HG02938 (cell line): ENCODE data around the gene YIPF5.
A peak's percentile ranks its signal among the peaks of the same experiment; 100 is the strongest.

ENCODE experiments used
- ATAC-seq: cut with Tn5 transposase; IDR thresholded peaks from one replicate; pipeline ENCODE4 v1.9.1; 2021; ENCODE audit warnings: mild to moderate bottlenecking, moderate library complexity; ENCODE audit not compliant: unreplicated experiment

The YIPF5 gene

GRCh38 chr5:144170276-144171024 lies at the start of gene YIPF5, which contains the start of gene KCTD16:
Gene YIPF5, minus strand, starts transcription at chr5:144170659. Its CDS starts 704 bp downstream, at chr5:144169955.
Gene KCTD16, plus strand, starts transcription at chr5:144170873.
- ATAC-seq: peak; percentile 99

DNA sequence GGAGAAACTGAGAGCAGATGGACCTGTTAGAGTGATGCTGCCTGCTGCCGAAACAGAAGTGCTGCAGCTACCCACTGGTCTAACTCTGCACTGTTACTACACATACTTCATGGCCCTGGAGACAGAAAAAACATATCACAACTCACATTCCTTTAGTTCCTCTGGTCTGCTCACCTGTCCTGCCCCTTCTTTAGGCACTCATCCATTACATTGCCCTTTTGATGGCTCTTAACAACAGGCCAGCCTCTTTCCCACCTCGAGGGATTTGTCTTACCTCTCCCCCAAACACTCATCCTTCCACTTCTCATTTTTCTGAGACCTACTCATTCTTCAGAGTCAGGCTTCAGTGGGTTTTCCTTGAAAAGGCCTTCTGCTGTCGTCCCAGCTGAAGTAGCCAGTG lies 49.4 kb upstream of the YIPF5 start:
- no peak for ATAC-seq

DNA sequence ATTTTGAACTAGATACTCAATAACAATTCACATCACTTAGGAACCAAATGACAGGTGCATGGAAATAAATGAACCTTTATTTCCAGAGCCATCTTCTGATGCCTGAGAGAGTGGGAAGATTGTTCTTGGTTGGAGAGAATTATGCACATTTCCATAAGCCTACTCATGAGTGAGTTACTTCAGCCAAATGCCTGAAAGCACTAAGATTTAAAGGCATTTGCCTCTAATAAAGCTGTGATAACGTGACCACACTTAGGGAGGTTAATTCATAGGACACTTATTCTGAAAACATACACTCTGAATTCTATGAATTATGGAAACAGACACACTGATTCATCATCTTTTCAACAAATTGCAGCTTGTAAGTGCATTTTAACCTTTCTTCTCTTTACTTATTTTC lies 40.2 kb upstream of the YIPF5 start:
- no peak for ATAC-seq

- ATAC-seq: no peak
Measured at GRCh38 chr5:144209361-144209760, 38.9 kb upstream of the YIPF5 start.

- ATAC-seq: no peak
Measured at GRCh38 chr5:144207875-144208444, 37.5 kb upstream of the YIPF5 start.

GRCh38 chr5:144206141-144206540 lies 35.7 kb upstream of the YIPF5 start:
- no peak for ATAC-seq

DNA sequence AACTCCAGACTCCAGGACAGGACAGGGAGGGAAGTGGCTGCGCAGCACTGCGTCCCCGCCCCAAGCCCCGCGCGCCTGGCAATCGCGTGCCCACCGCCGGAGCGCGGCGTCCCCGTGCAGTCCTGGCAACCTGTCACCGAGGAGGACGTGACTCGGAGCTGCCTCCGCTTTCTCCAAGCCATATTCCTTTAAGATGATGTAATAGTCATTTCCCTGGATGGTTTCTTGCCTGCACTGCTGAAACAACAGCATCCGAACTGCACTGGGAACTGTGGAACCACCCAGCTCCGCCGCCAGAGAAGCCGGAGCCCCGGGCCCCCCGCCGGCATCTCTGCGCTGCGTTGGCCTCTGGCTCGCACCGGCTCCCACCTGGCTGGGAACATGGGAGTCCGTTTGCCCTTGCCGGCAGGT lies 34.7 kb upstream of the YIPF5 start:
- no peak for ATAC-seq

DNA sequence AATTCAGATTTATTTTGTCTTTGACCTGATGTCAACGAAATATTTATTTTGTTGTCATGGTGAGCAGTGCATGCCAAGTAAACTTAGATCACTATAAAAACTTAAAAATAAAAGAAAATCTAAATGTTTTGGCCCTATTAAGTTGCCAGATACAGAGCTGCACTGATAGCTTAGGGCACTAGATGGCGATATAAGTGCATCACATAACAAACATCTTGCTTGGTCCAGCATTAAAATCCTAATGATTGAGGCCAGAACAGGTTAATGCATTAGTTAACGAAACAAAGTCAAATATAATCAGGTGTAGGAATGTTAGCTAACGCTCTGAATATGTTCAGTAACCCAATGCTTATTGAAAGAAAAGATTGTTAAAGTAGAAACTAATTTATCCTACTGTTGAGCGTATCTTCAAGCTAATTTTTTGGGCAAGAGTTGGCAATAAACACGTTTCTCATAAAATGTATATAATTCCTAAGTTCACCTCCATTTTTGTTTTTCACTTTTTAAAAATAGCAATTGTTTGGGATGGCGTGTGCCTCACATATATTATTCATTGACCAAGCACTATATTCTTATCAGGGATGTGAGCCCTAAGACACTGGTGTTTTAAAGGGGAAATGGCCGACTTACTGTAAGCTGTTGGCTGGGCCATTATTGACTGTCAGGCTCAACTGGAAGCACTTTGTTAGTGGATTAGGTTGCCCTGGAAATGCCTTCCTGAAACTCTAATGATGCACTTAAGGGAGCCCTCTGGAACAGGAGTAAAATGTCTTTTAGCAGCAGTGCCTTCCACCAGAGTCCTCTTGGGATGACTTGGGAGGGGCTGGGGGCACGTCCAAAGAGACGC lies 33.5 kb upstream of the YIPF5 start:
- peak; percentile 88 for ATAC-seq

DNA sequence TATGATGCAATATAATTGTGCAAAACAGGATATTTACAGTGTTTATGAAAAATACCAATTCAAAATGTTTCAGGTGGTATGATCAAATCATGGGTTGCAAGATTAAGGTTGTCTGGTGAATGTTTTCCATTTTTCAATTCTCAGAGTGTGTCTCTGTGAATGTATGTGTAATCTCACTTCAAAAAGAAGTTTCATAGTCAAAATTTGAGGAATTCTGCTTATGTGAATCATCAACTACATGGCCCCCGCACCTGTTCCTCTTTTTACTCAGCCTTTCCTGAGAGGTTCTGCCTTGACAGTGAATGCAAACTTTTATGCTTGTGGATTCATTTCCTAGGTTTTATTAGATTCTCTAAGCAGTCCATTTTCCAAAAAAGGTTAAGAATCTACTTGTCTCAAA lies 32.3 kb upstream of the YIPF5 start:
- no peak for ATAC-seq

DNA sequence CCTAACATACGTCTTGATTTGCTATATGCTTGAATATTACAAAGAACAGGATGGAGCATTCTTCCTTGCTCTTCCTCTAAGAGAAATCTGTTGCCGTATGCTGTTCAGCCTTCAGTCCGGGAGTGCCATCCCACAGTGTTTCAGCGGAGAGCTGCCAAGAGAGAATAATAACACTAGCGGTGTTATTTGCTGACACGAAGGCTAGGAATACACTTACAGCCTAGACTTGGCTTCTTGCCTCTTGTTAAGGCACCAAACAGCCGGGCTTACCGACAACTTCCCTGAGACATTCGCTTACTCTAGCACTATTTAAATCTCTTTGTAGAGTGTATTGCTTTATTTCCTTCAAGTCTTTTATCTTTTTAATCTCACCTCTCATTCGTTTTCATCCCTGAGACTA lies 31.6 kb upstream of the YIPF5 start:
- ATAC-seq: no peak

DNA sequence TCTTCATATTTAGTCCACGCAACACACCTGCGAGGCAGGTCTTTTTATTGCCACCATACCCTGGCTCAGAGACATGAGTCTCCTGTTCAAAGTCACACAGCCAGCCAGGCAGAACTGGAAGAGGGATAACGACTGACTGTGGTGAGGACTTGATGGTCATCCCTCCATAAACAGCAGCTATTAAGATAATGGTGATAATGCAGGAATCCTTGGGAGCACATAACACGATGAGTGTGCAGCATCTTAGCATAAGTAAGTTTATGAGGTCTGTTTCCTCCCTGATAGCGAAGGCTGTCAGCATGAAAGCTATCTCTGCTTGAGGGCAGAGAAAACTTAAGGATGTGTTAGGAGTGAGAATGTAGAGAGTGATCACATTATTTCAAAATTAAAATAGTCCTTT lies 31.1 kb upstream of the YIPF5 start:
- ATAC-seq: no peak

GRCh38 chr5:144198386-144198785 lies 27.9 kb upstream of the YIPF5 start:
- ATAC-seq: no peak

- no peak for ATAC-seq
Measured at GRCh38 chr5:144196612-144197011, 26.2 kb upstream of the YIPF5 start.

DNA sequence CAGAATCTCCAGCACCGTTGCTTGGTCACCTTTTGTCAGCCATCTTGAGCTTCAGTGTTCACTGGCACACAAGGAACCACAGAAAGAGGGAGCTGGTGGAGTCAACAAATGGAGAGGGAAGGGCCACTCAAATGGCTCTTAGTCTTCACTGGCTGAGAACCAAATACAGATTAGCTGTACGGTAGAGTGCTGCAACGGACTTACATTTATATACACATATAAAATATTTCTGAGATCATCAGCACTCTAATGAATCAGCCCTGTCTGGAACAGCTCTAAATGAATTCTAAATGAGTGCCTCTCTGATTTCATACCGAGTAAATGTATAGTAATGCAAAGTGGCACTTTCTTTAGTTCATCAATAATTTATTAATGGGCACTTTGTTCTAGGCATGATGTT lies 25.0 kb upstream of the YIPF5 start:
- ATAC-seq: no peak

DNA sequence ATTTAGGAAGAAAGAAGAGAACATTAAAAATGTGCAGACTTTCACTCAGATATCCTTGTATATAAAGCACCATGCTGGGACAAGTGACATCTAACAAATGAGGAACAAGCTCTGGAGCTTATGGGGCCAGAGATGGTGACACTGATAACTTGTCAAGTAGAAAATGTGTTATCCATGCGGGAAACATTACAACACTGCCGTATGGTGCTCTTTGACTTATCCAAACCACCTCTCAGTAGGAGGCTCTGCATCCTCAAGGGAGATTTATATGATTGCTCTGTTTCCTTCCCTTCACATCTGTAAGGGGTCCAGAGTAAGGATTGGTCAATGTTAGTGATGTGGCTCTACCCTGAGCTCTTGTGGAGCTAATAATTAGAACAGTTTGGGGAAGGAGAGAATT lies 23.7 kb upstream of the YIPF5 start:
- ATAC-seq: no peak

DNA sequence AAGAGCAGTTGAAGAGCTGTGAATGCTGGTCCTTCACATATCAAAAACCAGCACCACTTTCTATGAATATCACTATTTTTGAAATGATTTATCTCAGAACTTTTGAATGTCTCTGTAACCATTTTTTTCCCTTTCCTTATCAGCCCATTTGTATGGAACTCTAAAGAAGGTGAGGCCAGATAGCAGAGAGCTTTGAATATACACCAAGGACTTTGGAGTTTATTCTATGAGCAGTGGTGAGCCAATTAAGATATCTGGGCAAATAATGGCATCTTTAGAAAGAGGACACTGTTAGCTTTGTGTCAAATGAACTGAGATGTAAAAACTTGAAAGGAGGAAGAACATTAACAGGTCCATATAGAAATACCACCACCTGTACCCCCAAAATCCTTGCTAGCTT lies 22.2 kb upstream of the YIPF5 start:
- no peak for ATAC-seq

DNA sequence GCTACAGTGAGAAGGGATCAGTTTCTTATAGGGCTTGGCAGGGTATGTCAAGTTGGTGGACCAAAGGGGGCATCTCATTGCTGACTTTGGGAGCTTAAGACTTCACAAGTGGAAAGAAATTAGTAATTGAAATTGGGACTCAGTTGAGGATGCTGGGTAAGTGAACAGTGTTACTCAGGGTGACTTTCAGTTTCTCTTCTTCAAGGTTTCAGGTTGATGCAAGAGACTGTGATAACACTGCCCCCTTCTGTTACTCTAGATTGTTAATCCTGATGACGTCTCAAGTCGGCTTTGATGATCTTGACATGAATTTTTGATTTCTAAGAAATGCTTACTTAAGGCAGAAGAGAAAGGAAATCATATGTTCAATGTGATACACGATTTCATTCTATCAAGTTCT lies 21.5 kb upstream of the YIPF5 start:
- ATAC-seq: peak; percentile 90

DNA sequence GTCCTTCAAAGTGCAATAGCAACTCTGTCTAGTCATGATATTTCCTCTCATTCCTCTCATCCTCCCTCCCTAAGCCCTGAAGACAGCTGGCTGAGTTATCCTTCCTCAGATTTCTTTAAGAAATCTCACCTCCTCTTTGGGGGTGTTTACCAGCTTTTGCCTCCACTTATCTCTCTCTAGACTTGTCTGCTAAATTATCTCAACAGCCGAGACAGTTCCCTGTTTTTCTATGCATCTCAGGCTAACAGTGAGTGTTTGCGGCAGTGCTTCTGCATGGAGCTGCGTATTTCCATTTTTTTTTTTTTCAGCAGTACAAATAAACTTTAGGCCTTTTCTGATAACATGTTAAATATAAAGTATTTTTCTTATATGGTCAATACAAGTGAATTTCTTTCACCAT lies 21.1 kb upstream of the YIPF5 start:
- ATAC-seq: no peak

DNA sequence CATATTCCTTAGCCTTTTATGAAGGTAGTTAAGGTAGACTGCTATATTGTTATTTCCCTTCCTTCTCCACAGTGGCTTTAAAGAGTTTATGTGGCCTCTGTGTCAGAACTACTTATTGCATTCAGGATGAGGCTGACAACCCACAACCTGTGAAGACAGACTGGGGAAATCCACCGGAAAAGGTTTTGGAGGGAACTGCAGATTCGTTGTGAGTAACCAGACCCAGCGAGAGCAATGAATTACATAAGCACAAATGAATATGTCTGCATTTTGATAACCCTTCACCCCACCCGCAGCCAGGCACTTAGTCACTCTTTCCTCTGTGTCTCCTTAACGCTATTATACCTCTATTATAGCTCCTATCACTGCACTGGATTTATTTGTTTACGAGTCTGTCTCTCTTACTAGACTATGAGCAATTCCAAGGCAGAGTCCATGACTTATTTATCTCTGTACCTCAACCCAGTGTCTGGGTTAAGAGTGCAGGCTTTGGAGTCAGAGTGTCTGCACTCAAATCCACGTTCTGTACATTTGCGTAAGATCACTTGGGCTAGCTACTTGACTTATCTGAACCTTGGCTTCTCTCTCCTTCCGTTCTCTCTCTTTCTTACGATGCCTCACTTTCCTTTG lies 19.5 kb upstream of the YIPF5 start:
- ATAC-seq: peak; percentile 46

DNA sequence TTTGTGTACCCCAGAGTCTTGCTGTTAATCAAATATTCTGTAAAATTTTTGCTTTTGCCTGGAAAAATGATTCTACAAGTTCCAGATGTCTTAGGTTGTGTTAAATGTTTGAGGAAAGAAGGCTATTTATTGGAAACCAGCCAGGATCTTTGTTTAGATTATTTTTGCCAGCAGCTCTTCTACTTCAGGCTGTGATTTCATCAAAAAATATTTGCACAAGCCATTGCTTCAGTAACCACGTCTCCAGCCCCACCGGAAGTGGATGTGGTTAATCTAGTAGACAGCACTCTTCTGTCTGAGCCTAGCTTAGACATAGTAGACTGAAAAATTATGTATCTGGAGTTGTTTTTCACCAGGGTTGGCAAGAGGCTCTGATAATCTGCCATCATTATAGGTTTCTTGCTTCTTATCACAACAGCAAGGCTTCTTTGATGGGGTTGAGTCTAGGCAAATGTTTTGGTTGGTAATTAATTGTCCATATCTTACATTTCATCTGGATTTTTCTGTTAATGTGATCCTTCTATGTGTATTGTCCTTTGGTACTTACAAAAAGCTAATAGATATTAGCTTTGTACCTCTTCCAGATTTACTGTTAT lies 17.3 kb upstream of the YIPF5 start:
- peak; percentile 69 for ATAC-seq
